H1 (cell line): Measurements from ENCODE around the gene PSORS1C2. TPM values are rescaled to one million over a fixed set of nuclear protein-coding genes. Genes with fewer than 3 reads are reported as not detected.

ENCODE experiments used
- CTCF ChIA-PET: fragments of 300-600 bp; sonication (Branson Sonifier 250); formaldehyde crosslinking; loops from one replicate; lab custom pipeline; 2021; ENCODE audit not compliant: partially characterized antibody; lab: Charles Lee
- POLR2A ChIA-PET: fragments of 300-600 bp; sonication (Branson Sonifier 250); formaldehyde crosslinking; loops from one replicate; lab custom pipeline; 2021; ENCODE audit warnings: inconsistent platforms; ENCODE audit not compliant: partially characterized antibody; lab: Charles Lee
- DNase-seq, 2 experiments: peaks; one replicate each; pipeline versions ENCODE4 v3.0.0 to v3.0.0-alpha.2; 2010 to 2022; ENCODE audit warnings: low spot score in 2 of 2, low read depth in 1 of 2, mixed read lengths in 1 of 2
- FAIRE-seq: peaks from 2 replicates; lab custom pipeline; 2011; peaks lifted over from hg19 to GRCh38; lab: Jason Lieb, UNC
- H2AFZ ChIP-seq: 2 replicates; pipeline ENCODE4 v1.8.1; 2012; ENCODE audit warnings: low read length, inconsistent platforms
- H2AK5ac ChIP-seq: 2 replicates; pipeline ENCODE4 v1.6.1; 2013; ENCODE audit warnings: low read depth, low read length
- H2BK120ac ChIP-seq: replicated peaks from 2 replicates; pipeline ENCODE3; 2013; ENCODE audit warnings: low read depth, low read length, inconsistent platforms
- H2BK12ac ChIP-seq: 2 replicates; pipeline ENCODE4 v1.6.1; 2013; ENCODE audit warnings: low read depth, low read length
- H2BK15ac ChIP-seq: 2 replicates; pipeline ENCODE4 v1.6.1; 2013; ENCODE audit warnings: low read length
- H2BK20ac ChIP-seq: 2 replicates; pipeline ENCODE4 v1.6.1; 2013; ENCODE audit warnings: low read length
- H2BK5ac ChIP-seq: 2 replicates; pipeline ENCODE4 v1.6.1; 2013; ENCODE audit warnings: low read depth, low read length
- H3K14ac ChIP-seq: 2 replicates; pipeline ENCODE4 v1.6.1; 2013; ENCODE audit warnings: inconsistent platforms; ENCODE audit not compliant: insufficient read length
- H3K18ac ChIP-seq: 2 replicates; pipeline ENCODE4 v1.6.1; 2013; ENCODE audit warnings: low read length; ENCODE audit errors: extremely low read depth
- H3K23ac ChIP-seq: 2 replicates; pipeline ENCODE4 v1.6.1; 2013; ENCODE audit warnings: inconsistent platforms; ENCODE audit not compliant: insufficient read length
- H3K23me2 ChIP-seq: 2 replicates; pipeline ENCODE4 v1.6.1; 2013; ENCODE audit warnings: low read depth, low read length
- H3K27ac ChIP-seq: 2 replicates; pipeline ENCODE4 v1.6.1; 2011; ENCODE audit warnings: low read depth, low read length, inconsistent platforms
- H3K27me3 ChIP-seq, 4 experiments: replicated peaks in 1 of 4; 1 replicate in 1 of 4; 2 replicates in 3 of 4; pipeline versions ENCODE4 v1.6.1 to v1.8.1; 2011 to 2013; ENCODE audit warnings: low read length in 3 of 4, mild to moderate bottlenecking in 3 of 4, inconsistent platforms in 2 of 4, mixed read lengths in 2 of 4, moderate library complexity in 1 of 4; ENCODE audit not compliant: control insufficient read depth in 3 of 4, insufficient read depth in 3 of 4; ENCODE audit errors: extremely low read depth in 1 of 4
- H3K36me3 ChIP-seq, 4 experiments: 2 replicates each; pipeline versions ENCODE4 v1.6.1 to v1.8.1; 2011 to 2013; ENCODE audit warnings: mild to moderate bottlenecking in 4 of 4, low read length in 3 of 4, moderate library complexity in 2 of 4, control low read depth in 1 of 4, inconsistent platforms in 1 of 4; ENCODE audit not compliant: insufficient read depth in 4 of 4, control insufficient read depth in 2 of 4
- H3K4ac ChIP-seq: replicated peaks from 2 replicates; pipeline ENCODE3; 2013; ENCODE audit warnings: low read length, low read depth, mixed read lengths, inconsistent platforms; ENCODE audit not compliant: insufficient read length
- H3K4me1 ChIP-seq, 4 experiments: replicated peaks in 1 of 4; 1 replicate in 1 of 4; 2 replicates in 3 of 4; pipeline versions ENCODE4 v1.6.1 to v1.8.1; 2011 to 2013; ENCODE audit warnings: low read length in 3 of 4, inconsistent platforms in 2 of 4, mixed read lengths in 1 of 4; ENCODE audit not compliant: insufficient read depth in 4 of 4, control insufficient read depth in 3 of 4
- H3K4me2 ChIP-seq, 2 experiments: 2 replicates each; pipeline versions ENCODE4 v1.6.1 to v1.8.1; 2011 to 2013; ENCODE audit warnings: low read depth in 2 of 2, low read length in 2 of 2, control low read depth in 1 of 2, inconsistent platforms in 1 of 2, mild to moderate bottlenecking in 1 of 2; ENCODE audit not compliant: insufficient read depth in 1 of 2
- H3K4me3 ChIP-seq, 4 experiments: fragments of 200-600, 300-600 bp in 1 of 4; sonication (generic), shearing (Covaris generic), sonication (Bioruptor Twin) in 1 of 4; 2 replicates each; pipeline versions ENCODE4 v1.5.1 to v1.8.1; 2011 to 2016; ENCODE audit warnings: low read length in 4 of 4, low read depth in 3 of 4, control low read depth in 2 of 4, inconsistent platforms in 2 of 4, mild to moderate bottlenecking in 2 of 4, mixed read lengths in 1 of 4, moderate library complexity in 1 of 4; ENCODE audit not compliant: insufficient read depth in 2 of 4; ENCODE audit errors: extremely low read depth in 1 of 4
- H3K56ac ChIP-seq: replicated peaks from 2 replicates; pipeline ENCODE3; 2013; ENCODE audit warnings: low read depth, mild to moderate bottlenecking, mixed read lengths, low read length, inconsistent platforms; ENCODE audit not compliant: insufficient read length
- H3K79me1 ChIP-seq: 2 replicates; pipeline ENCODE4 v1.6.1; 2013; ENCODE audit warnings: low read depth, low read length, control low read depth
- H3K79me2 ChIP-seq, 2 experiments: 2 replicates each; pipeline versions ENCODE4 v1.6.1 to v1.8.1; 2012 to 2013; ENCODE audit warnings: low read length in 2 of 2, mild to moderate bottlenecking in 2 of 2, inconsistent platforms in 1 of 2; ENCODE audit not compliant: insufficient read depth in 2 of 2, control insufficient read depth in 1 of 2
- H3K9ac ChIP-seq, 4 experiments: replicated peaks in 1 of 4; 1 replicate in 1 of 4; 2 replicates in 3 of 4; pipeline versions ENCODE4 v1.6.1 to v1.8.1; 2011 to 2013; ENCODE audit warnings: low read depth in 3 of 4, low read length in 3 of 4, control low read depth in 2 of 4, mild to moderate bottlenecking in 2 of 4, moderate library complexity in 2 of 4, inconsistent platforms in 1 of 4; ENCODE audit errors: extremely low read depth in 1 of 4
- H3K9me3 ChIP-seq, 2 experiments: 2 replicates each; pipeline versions ENCODE4 v1.6.1 to v1.8.1; 2012 to 2013; ENCODE audit warnings: mild to moderate bottlenecking in 2 of 2, moderate library complexity in 2 of 2, control low read depth in 1 of 2, inconsistent platforms in 1 of 2, low read depth in 1 of 2, low read length in 1 of 2, mixed read lengths in 1 of 2; ENCODE audit not compliant: insufficient read depth in 2 of 2
- H4K20me1 ChIP-seq, 2 experiments: replicated peaks in 1 of 2; 2 replicates each; pipeline versions ENCODE3 to v1.8.1; 2011 to 2013; ENCODE audit warnings: inconsistent platforms in 2 of 2, low read length in 2 of 2, mild to moderate bottlenecking in 1 of 2; ENCODE audit not compliant: insufficient read depth in 2 of 2, control insufficient read depth in 1 of 2
- H4K5ac ChIP-seq: 2 replicates; pipeline ENCODE4 v1.6.1; 2013; ENCODE audit warnings: low read length, low read depth, mixed read lengths, inconsistent platforms; ENCODE audit not compliant: insufficient read length
- H4K8ac ChIP-seq: 2 replicates; pipeline ENCODE4 v1.8.0; 2013; ENCODE audit warnings: mild to moderate bottlenecking, moderate library complexity, low read length, inconsistent platforms; ENCODE audit not compliant: insufficient read depth; ENCODE audit errors: extremely low read depth
- H4K91ac ChIP-seq: replicated peaks from 2 replicates; pipeline ENCODE3; 2013; ENCODE audit warnings: low read length, mixed read lengths, inconsistent platforms; ENCODE audit not compliant: insufficient read length
- CBX8 ChIP-seq: fragments of 300-800, 300-1000 bp; sonication (generic); IDR thresholded peaks from 2 replicates; pipeline ENCODE4 v1.7.1; 2016; ENCODE audit warnings: low read depth, low read length, borderline replicate concordance
- CTBP2 ChIP-seq: IDR thresholded peaks from 2 replicates; pipeline ENCODE4 v1.7.0; 2011; ENCODE audit warnings: borderline replicate concordance, mild to moderate bottlenecking, moderate library complexity, mixed read lengths, low read length; ENCODE audit not compliant: insufficient read depth, insufficient read length
- EZH2 ChIP-seq: fragments of 200-600 bp; sonication (generic); IDR thresholded peaks from 2 replicates; pipeline ENCODE4 v1.7.1; 2012; ENCODE audit warnings: low read depth, mild to moderate bottlenecking, moderate library complexity, low read length, inconsistent platforms; ENCODE audit not compliant: severe bottlenecking
- GABPA ChIP-seq: IDR thresholded peaks from 2 replicates; pipeline ENCODE4 v1.6.1; 2011; ENCODE audit warnings: mild to moderate bottlenecking, low read length, moderate library complexity, borderline replicate concordance; ENCODE audit not compliant: insufficient read depth
- JUND ChIP-seq: IDR thresholded peaks from 2 replicates; pipeline ENCODE4 v1.6.1; 2011; ENCODE audit warnings: mild to moderate bottlenecking, improper control_type of control experiment, low read length
- SP4 ChIP-seq: IDR thresholded peaks from 2 replicates; pipeline ENCODE4 v1.6.1; 2012; ENCODE audit warnings: low read length, inconsistent platforms
- WGBS, 2 experiments: shearing (Covaris generic) in 1 of 2; methylation state at CpG; one replicate each; pipeline versions ENCODE4 v1.1.6 to v1.1.7; 2013 to 2015; ENCODE audit warnings: low lambda C conversion rate in 2 of 2, mixed read lengths in 2 of 2, inconsistent platforms in 1 of 2, low coverage in 1 of 2, missing lambda C conversion rate in 1 of 2; ENCODE audit not compliant: insufficient replicate concordance in 2 of 2, insufficient coverage in 1 of 2, insufficient read length in 1 of 2; ENCODE audit errors: extremely low coverage in 1 of 2, missing lambda C conversion rate in 1 of 2; 5-methylcytosine and 5-hydroxymethylcytosine counted together
- polyA plus RNA-seq, 7 experiments: library from polyadenylated mRNA; depleted of rRNA in 3 of 7; stranded (reverse) in 5 of 7; unstranded in 2 of 7; fragments of >200 nt in 5 of 7; fragments of 200-250 nt in 2 of 7; gene quantifications; 1 replicate in 5 of 7; 2 replicates in 1 of 7; 4 replicates in 1 of 7; pipeline versions ENCODE4 v1.2.1 to v1.2.3, GENCODE V29; 2011 to 2013; ENCODE audit warnings: missing spikeins in 2 of 7, mixed read lengths in 2 of 7
- total RNA-seq: library from RNA; stranded (reverse); fragmentation: NEBNext Ultra II Directional; extraction: Animal tissue kit (Norgen Biotek cat#: 25700); gene quantifications from 2 replicates; pipeline ENCODE4 v1.2.1, GENCODE V29; 2021

PSORS1C2 gene
- total and polyA plus RNA-seq, 2 of the 8 experiments (the other 6 are each of a cell fraction or from before 2014, with no cell fraction given) = 0.11 TPM; not detected in 1

- Histone ChIP-seq H2BK20ac (no peak overlapping the region), H3K4ac (no peak overlapping the region), H3K9me3 (no peaks in the 10 kb centered on the region), H3K36me3 (no peaks in the 10 kb centered on the region), H3K27ac (no peak overlapping the region), H3K18ac (no peak overlapping the region), H3K79me1 (no peaks in the 10 kb centered on the region), H2BK15ac (no peak overlapping the region), H3K9ac (no peak overlapping the region), H3K23me2 (no peaks in the 10 kb centered on the region; the same call in 1 of the 2 replicates), H4K8ac (no peak overlapping the region; the same call in 1 of the 2 replicates), H3K4me1 (peaks cover 0 to 9% (median 6%) of the 10 kb centered on the region in 4 experiments; a peak in 5 of 7 replicates), H3K27me3 (peaks cover 0 to 4% (median 0%) of the 10 kb centered on the region in 4 experiments; a peak in 1 of 7 replicates), H2BK120ac (no peak overlapping the region), H3K4me3 (no peak overlapping the region), H3K23ac (no peak overlapping the region), H2BK12ac (no peak overlapping the region), H3K14ac (no peak overlapping the region), H2AK5ac (no peak overlapping the region), H2BK5ac (no peak overlapping the region), H2AFZ (no peak overlapping the region), H3K56ac (no peak overlapping the region), H4K5ac (no peak overlapping the region), H3K4me2 (no peak overlapping the region), H4K91ac (no peak overlapping the region), H4K20me1 (no peaks in the 10 kb centered on the region), H3K79me2 (no peaks in the 10 kb centered on the region)
- TF ChIP-seq GABPA (no peak), SP4 (no peak), CTBP2 (no peak), JUND (no peak), CBX8 (no peak), EZH2 (no peak)
- FAIRE-seq (no peak), DNase-seq (no peak)
- 92% methylated on average over 19 of the region's 19 CpGs; no CpG with 5 or more reads in 1 of the 2 experiments for WGBS, 2 experiments
- ChIA-PET POLR2A (interaction anchor here (1.1 to 68.5 kb wide), 3 partner anchors 8 to 52 kb away, joined by 3 to 2251 read pairs (median 4); partner anchors contain the start of genes CCHCR1, POU5F1, PSORS1C2 and TCF19), CTCF (interaction anchor here (0.5 to 10.6 kb wide), 7 partner anchors 13 to 329 kb away, joined by 3 to 187 read pairs (median 6); no protein-coding TSS in a partner anchor)
These were observed 22.0 kb downstream of the PSORS1C2 start for GRCh38 chr6:31116661-31117385.
